GM12864 (cell line): ENCODE results near the gene GPX5.

Source experiments
- DNase-seq: peaks from one replicate; pipeline ENCODE4 v3.0.0-alpha.2; 2011; ENCODE audit warnings: low read depth
- H3K4me3 ChIP-seq: 2 replicates; pipeline ENCODE4 v1.5.1; 2011; ENCODE audit warnings: mild to moderate bottlenecking, low read depth, low read length, control low read depth
- CTCF ChIP-seq: IDR thresholded peaks from 2 replicates; pipeline ENCODE4 v1.5.1; 2011; ENCODE audit warnings: low read depth, mild to moderate bottlenecking, moderate library complexity, low read length, control low read depth, inconsistent platforms; ENCODE audit errors: missing control alignments

The GPX5 gene

GRCh38 chr6:28563430-28564095, 37.9 kb downstream of the GPX5 start:
- DNase-seq: no peak
- H3K4me3 ChIP-seq: no peak overlapping the region
- TF ChIP-seq CTCF: no peak

GRCh38 chr6:28565823-28566526, 40.3 kb downstream of the GPX5 start:
- H3K4me3 ChIP-seq: no peak overlapping the region
- TF ChIP-seq CTCF: no peak
- no peak for DNase-seq

GRCh38 chr6:28566527-28567252, 41.0 kb downstream of the GPX5 start:
- no peak for TF ChIP-seq CTCF
- H3K4me3 ChIP-seq: no peak overlapping the region
- no peak for DNase-seq

- no peak for TF ChIP-seq CTCF
- no peak for DNase-seq
- H3K4me3 ChIP-seq: no peak overlapping the region
Observed at GRCh38 chr6:28567506-28567905, 41.8 kb downstream of the GPX5 start.

GRCh38 chr6:28568515-28569108, 42.9 kb downstream of the GPX5 start:
- H3K4me3 ChIP-seq: no peak overlapping the region
- no peak for TF ChIP-seq CTCF
- no peak for DNase-seq

- DNase-seq: no peak
- no peak overlapping the region for H3K4me3 ChIP-seq
- no peak for TF ChIP-seq CTCF
Observed at GRCh38 chr6:28569748-28570147, 44.1 kb downstream of the GPX5 start.
